Hematopoietic multipotent progenitor cell treated with erythropoietin and hydrocortisone succinate and interleukin-3 and kit ligand, for 15 days (in vitro differentiated cells): ENCODE measurements around the gene SMU1.
A peak's percentile ranks its signal among the peaks of the same experiment; 100 is the strongest.

Experiments used
- DNase-seq: peaks from one replicate; pipeline ENCODE4 v3.0.0-alpha.2; 2015; ENCODE audit warnings: low spot score

SMU1 gene

DNA sequence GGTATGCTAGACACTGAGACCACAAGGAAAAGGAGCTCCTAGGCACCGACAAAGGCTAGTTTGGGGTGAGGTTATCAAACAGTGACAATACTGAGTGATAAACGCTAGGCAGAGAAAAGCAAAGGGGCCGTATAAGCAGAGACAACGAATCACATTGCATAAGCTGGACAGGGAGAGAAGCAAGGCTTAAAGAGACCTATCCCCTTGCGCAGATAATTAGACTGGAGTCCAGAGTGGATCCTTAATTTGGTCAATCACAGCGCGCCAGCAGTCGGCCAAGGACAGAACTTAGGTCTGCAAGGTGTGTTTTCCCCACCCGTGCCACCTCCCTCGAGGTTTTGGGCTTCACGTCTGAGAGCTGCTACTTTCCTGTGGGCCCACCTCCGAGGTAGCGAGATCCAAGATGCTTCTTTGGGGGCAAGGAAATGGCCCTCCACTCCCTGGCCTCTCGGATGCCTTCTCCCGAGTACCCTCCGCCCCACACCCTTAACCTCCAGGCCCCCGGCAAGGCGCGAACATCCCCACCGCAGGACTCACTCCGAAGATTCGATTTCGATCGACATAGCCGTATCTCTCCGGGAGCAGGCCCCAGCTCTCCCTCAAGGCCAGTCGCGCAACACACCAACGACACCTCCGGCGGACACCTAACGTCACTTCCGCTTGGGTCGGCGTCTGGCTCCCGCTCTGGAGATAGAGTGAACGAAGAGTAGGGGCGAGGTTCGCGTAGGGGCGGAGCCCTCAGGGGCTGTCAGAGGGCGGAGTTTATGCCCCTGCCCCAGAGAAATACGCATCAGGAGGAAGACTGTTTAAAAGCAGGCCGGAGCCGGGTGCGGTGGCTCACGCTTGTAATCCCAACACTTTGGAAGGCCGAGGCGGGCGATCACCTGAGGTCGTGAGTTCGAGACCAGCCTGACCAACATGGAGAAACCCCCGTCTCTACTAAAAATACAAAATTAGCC, at the start of gene SMU1:
Gene SMU1, minus strand, starts transcription at position 629 of the 959 bp plus-strand sequence. Its CDS starts 66 bp downstream, at position 563.
- DNase-seq, result peak; percentile 95

GRCh38 chr9:33125461-33125860, 49.0 kb upstream of the SMU1 start:
- DNase-seq, result no peak

DNA sequence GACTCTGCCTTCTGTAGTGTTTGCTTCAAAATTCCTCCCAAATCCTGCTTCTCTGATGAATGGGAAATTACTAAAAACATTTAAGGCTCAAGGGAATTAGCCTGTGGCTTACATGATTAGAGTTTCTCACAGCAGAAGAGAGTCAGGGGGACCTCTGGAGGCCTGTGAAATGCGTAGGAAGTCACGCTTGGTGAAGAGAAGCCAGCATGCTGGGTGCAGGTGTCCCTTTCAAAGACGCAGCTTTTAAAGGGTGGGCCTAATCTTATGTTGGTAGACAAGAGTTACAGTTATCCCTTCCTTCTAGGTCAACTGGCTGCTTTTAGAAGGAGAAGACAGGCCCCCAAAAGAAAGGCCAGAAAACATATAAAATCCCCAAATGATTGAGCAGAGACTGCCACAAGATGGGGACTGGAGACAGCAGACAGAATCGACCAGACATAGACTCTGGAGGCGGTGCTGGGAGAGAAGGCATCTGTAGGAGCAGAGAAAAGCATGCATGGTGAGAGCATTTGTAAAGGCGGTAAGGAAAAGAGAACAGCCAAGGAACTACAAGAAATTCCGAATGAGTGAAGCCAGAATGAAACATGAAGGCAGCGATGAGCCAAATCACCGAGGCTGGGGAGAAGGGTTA, 48.4 kb upstream of the SMU1 start:
- DNase-seq, result no peak

DNA sequence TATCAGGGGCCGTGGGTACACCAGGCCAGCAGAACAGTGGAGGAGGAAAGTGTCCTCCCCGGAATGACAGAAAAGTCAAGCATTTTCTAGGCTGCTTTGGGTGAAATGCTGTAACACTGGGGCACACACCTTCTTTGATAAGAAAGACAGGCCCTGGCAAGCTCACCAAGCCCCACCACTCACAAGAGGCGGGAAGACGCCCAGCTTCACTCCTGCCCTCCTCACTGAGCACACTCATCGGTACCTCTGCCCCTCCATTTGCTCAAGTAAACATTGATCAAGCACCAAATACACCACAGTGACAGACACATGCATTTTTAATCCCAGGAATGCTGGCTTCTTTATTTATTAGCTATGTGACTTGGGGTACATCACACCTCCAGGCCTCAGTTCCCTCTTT, 47.6 kb upstream of the SMU1 start:
- DNase-seq, result no peak

- DNase-seq, result no peak
These were observed 47.0 kb upstream of the SMU1 start for GRCh38 chr9:33123407-33124031.

DNA sequence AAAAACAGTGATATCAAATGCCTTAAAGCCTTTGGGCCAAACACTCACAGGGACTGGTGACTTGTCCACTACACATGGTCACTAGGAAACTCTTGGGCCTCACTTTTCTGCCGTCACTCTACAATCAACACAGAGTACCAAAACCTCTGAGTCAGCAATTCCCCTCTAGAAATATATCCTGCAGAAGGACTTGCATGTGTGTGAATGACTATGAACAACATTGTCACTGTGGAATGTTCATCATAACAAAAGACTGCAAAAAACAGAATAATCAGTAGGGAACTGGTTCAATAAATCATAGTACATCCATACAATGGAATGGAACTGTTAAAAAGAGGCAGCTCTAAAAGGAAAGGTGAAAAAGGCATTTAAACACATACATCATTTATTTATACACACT, 44.1 kb upstream of the SMU1 start:
- DNase-seq, result no peak

DNA sequence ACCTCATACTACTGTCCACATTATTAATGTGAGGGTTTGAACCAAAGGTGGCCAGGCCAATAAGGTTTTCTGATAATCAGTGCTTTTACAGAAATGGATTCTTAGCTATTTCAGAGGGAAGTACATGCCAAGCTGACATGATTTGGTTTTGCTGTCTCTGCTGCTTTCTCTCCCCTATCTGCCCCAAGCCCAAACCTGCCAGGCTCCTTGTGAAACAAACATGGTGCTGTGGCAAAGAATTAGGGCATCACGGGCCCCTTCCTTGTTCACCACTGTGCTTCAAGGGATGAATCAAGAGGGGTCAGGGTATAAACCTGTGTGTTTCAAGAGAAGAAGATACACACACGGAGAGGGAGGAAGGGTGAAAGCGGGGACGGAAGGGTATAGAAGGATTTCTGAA, 41.3 kb upstream of the SMU1 start:
- DNase-seq, result no peak

DNA sequence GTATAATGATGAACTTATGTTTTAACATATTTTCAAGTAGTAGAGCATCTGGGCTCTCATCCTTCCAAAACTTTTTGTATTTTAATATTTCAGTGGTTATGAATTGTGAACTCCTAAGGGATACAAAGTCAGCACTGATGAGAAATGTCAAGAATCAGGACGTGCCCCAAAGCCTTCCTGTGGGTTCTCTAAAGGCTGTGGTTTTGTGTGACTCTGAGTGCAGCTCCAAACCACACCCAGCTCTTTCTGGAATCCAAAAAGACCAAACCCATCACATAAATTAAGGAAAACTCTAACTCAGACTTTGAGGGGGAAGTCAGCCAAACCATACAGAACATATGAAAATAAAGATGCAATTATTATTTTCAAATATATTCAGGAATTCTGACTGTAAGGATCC, 40.8 kb upstream of the SMU1 start:
- DNase-seq, result no peak

GRCh38 chr9:33116860-33117259, 40.4 kb upstream of the SMU1 start:
- no peak for DNase-seq

GRCh38 chr9:33114746-33115145, 38.3 kb upstream of the SMU1 start:
- DNase-seq, result no peak

DNA sequence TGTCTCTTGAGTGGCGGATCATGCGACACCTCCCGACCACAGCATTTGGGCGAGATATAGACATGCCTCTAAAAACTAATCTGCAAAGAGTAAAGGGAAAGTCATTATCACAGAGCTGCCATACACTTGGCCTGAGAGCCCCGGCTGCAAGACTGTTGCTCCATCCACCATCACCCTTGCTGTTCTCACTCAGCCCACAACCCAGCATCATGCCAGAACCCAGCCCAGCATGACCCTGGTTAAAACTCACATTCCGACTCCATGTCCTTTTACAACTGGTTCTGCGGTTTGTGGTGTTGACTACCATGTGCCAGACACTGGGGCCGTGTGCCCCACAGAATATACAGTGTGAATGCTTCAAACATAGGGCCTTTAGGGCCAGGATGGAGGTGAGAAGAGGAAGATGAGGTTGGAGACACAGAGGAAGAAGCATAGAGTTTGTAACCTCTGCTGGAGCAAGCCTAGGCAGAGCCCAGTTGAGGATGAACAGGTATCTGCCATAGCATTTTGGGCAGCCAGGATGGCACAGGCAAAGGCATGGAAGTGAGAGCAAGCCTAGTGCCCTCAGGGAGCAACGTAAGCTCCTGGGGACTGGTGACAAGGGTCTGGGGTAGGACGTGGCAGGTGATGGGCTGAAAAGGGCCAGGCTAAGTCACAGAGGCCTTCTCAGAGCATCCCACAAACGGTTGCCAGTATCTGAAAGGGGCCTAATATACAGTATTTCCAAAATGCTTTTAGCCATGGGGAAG, 37.5 kb upstream of the SMU1 start:
- no peak for DNase-seq

DNA sequence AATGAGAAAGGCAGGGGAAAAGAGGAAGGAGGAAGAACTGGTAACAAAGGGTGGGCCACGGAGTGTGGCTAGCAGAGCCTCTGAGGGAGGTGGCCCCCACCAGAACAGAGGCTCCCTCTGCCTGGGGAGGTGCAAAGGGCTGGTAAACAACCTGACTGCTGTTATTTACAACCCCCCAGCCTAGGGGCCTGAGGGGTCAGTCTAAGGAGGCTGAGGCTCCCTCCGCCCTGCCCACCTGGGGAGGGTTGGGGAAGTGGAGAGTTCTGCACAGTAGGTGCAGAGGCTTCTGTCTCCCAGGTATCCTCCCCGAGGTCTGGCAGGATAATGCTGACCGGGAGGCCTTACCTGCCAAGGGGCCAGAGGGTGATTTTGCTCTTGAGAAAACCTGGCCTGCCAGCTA, 35.6 kb upstream of the SMU1 start:
- DNase-seq, result no peak

GRCh38 chr9:33111631-33112030, 35.2 kb upstream of the SMU1 start:
- no peak for DNase-seq

DNA sequence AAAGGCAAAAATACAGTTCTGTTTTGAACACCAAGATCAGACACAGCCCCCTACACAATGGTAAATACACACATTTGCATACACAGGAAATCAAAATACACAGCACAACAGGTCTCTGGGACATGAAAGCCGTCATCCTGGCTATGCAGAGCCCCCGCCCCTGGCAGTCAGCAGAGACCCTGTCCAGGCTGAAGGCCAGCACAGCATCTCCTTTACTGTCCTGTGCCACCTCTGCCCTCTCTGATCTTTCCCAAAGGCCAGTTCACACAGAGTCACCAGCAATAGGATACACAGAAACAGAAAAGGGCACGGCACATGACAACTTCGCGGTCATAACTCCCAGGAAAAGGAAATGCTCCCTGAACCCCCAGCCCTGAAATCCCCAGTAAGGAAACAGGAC, 34.2 kb upstream of the SMU1 start:
- no peak for DNase-seq

DNA sequence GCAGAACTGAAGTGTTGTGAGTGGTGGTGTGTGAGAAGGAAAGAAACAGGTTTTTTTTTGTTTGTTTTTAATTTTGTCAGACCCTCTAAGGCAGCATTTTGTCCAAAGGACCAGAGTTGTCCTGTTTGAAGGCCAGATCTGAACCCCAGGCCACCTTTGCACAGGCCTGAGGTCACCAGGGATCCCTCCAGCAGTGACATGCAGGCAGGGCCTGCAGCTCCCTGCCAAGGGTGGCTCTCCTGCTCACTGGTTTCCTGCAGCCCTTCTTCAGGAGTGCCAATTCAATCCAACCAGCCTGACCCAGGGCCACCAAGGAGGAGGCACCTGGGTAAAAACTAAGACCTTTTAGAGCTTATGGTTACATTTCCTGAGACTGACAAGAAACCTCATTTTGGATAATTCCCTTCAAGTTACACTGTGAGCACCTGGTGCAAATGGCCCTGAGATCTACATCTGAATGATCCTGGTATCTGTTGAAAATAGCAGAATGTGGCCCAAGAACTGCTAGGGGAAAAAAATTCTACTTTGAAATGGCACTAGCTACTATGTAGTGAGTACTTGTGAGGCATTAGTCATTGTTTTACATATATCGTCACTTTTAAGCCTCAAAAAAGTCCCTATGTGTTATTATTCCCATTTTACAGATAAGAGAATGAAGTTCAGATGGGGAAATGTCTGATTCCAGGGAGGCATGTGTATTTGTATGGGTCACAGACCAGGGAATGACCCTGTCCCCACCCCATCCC, 33.5 kb upstream of the SMU1 start:
- no peak for DNase-seq

GRCh38 chr9:33109097-33109496, 32.6 kb upstream of the SMU1 start:
- DNase-seq, result no peak

DNA sequence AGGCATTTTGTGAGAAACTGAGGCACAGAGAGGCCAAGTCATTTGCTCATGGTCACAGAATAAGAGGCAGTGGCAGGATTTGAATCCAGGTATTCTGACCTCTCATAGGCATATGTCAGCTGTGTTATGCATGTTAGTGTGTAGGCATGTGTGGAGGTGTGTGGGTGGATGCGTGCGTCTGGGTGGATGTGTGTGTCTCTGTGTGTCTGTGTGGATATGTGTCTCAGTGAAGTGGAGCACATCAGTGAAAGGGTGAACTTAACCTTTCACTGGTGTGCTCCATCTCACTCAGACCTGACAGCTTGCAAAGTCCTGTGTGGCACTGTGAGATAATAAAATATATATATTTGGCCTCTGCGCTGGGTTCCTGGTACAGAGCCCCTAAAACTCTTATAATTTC, 32.0 kb upstream of the SMU1 start:
- no peak for DNase-seq

DNA sequence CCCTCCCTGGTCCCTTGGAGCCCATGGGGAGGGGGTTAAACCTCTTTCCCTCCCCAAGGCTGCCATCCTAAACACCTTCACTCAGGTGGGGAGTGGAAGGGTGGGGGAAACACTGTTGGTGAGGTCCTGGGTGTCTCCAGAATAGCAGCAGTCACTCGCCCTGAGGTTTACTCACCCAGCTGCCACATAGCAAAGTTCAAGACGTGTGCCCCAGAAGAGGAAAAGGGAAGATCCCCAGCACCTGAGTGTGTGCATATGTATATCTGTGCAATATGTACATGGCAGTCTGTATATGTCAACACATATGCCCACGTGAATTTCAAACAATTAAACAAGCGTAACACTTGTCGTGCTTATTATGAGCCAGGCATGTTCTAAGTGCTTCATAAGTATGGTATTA, 31.3 kb upstream of the SMU1 start:
- no peak for DNase-seq

DNA sequence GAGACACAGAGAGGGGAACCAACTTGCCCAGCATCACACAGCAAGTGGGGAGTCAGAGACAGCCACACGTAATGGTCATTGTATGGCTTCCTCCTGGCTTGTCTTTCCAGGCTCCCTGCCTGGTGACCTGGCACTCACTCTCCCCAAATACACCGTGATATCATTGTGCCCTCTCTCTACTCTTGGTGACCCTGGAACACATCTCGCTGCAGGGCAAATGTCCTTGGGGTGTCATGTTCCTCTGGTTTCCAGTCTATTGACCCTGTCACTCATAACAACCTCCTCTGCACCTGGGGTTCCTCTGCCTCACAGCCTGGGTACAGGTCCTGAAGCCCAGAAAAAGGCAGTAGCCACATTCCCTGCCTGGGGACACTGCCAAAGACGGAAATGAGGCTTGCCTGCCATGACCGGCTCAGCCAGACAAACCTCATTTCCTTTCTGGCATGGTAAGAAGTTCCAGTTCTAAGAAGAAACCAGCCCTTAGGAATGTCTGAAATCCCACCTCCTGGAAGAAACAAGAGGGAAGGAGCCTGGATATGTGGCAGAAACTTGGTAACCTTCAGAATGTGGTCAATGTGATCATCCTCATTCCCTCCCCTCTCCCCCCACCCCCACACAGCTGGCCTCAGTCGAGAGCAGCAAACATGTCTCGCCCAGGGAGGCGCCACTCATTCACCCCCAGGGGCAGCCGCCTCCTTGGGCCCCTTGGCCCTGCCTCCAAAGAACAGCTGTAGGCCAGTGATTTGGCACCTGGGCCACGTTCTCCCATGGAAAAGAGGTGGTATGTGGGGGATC, 30.6 kb upstream of the SMU1 start:
- no peak for DNase-seq

DNA sequence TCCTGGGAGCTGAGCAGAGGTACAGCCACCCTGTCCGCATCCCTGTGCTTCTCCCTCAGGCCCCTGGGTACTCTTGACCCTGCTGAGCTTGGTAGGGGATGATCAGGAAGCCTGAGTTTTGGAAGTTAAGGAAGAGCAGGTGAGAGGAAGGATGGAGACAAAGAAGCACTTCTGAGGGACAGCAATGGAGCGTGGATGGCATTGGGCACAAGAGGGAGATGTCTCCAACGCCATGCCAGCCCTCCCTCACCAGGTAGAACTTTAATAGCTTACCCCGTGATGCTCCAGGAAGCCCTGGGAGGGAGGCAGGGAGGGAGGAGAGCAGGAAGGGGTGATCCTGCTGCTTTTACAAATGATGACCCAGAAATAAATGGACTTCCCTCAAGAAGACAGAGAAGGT, 29.9 kb upstream of the SMU1 start:
- DNase-seq, result no peak

GRCh38 chr9:33105959-33106358, 29.5 kb upstream of the SMU1 start:
- DNase-seq, result no peak
